Measurements from ENCODE around the gene CARD19. TPM values are rescaled to one million over a fixed set of nuclear protein-coding genes. Genes with fewer than 3 reads are reported as not detected.

Gene CARD19
- total RNA-seq, 1 donor from 2014 or later, result 35.8 TPM

GRCh38 chr9:93072383-93072795 lies 23.6 kb upstream of the CARD19 start:
- Mint-ChIP-seq H3K9me3 (ENCODE audit: unreplicated experiment) (no peaks in the 10 kb centered on the region), H3K4me1 (ENCODE audit: unreplicated experiment) (no peaks in the 10 kb centered on the region), H3K27me3 (ENCODE audit: unreplicated experiment) (peaks cover 9% of the 10 kb centered on the region), H3K36me3 (ENCODE audit: unreplicated experiment) (no peaks in the 10 kb centered on the region), H3K4me3 (ENCODE audit: unreplicated experiment) (no peak overlapping the region), H3K27ac (ENCODE audit: unreplicated experiment) (no peak overlapping the region)
- no peak for DNase-seq (ENCODE audit: extremely low spot score, unreplicated experiment)
- no peak for TF ChIP-seq CTCF (IDR thresholded peaks at IDR 0.05)

DNA sequence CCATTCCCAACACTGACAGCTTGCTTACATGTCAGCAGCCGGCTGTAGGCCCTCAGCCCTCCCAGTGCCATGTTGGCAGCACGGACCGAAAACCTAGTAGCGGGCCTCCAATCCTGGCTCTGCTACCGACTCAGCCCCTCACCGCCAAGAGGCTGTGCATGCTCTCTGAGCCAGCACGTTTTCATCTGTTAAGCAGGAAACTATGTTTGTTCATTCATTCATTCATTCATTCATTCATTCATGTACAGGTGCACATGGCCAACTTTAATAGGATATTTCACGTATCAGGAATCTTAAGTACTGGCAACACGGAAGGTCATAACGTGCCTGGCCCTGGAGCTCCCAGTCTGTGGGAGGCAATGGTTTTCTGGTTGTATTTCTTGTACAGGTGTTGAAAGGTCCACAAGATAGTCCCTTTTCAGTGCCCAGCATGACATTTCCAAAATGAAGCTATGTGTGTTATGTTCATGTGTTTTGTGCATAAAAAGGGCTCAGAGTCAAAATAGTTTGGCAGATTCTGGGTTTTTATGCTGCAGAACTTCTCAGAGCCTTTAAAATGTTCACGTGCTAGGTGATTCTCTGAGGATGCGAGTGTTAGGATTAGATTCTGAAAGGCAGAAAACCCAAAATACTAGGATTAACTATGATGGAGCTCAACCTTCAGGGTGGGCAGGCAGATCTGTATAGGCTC lies 19.8 kb upstream of the CARD19 start:
- Mint-ChIP-seq H3K4me3 (ENCODE audit: unreplicated experiment) (no peak overlapping the region), H3K36me3 (ENCODE audit: unreplicated experiment) (no peaks in the 10 kb centered on the region), H3K4me1 (ENCODE audit: unreplicated experiment) (no peaks in the 10 kb centered on the region), H3K9me3 (ENCODE audit: unreplicated experiment) (no peaks in the 10 kb centered on the region), H3K27ac (ENCODE audit: unreplicated experiment) (no peak overlapping the region), H3K27me3 (ENCODE audit: unreplicated experiment) (no peaks in the 10 kb centered on the region)
- no peak for TF ChIP-seq CTCF (IDR thresholded peaks at IDR 0.05)
- DNase-seq (ENCODE audit: extremely low spot score, unreplicated experiment), result no peak

DNA sequence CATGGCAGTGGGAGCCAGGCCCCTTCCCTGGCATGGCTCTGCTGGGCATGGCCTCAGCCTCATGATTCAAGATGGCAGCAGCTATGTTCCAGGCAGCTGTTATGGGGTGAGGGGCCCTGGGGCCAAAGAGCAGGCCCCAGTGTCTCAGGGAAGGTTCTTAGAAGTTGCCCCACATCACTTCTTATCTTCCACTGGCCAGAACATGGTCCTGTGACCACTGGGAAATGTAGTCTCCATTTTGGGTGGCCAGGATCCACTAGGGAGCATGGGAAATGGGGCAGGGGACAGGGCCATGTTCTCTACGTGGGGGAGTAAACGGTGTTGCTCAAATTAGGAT lies 19.3 kb upstream of the CARD19 start:
- Mint-ChIP-seq H3K27me3 (ENCODE audit: unreplicated experiment) (no peaks in the 10 kb centered on the region), H3K4me1 (ENCODE audit: unreplicated experiment) (no peaks in the 10 kb centered on the region), H3K36me3 (ENCODE audit: unreplicated experiment) (no peaks in the 10 kb centered on the region), H3K9me3 (ENCODE audit: unreplicated experiment) (no peaks in the 10 kb centered on the region), H3K27ac (ENCODE audit: unreplicated experiment) (no peak overlapping the region), H3K4me3 (ENCODE audit: unreplicated experiment) (no peak overlapping the region)
- TF ChIP-seq CTCF (IDR thresholded peaks at IDR 0.05), result no peak
- no peak for DNase-seq (ENCODE audit: extremely low spot score, unreplicated experiment)

DNA sequence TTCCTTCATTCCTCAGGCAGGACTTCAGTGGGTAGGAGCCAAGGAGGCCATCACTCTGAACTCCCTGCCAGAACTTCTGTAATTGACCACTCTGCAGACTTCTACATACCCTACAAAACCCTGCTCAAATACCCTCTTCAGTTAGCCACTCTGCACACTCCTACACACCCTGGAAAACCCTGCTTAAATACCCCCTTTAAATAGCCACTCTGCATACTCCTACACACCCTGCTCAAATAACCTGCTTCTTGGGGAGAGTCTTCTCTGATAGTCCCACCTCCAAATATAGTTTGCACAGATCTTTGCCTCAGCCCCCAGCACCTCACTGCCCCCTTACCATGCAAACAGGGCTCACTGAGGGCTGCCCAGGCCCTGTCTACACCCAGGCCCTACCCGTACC lies 18.6 kb upstream of the CARD19 start:
- Mint-ChIP-seq H3K27me3 (ENCODE audit: unreplicated experiment) (no peaks in the 10 kb centered on the region), H3K4me3 (ENCODE audit: unreplicated experiment) (no peak overlapping the region), H3K36me3 (ENCODE audit: unreplicated experiment) (no peaks in the 10 kb centered on the region), H3K9me3 (ENCODE audit: unreplicated experiment) (no peaks in the 10 kb centered on the region), H3K27ac (ENCODE audit: unreplicated experiment) (no peak overlapping the region), H3K4me1 (ENCODE audit: unreplicated experiment) (no peaks in the 10 kb centered on the region)
- no peak for TF ChIP-seq CTCF (IDR thresholded peaks at IDR 0.05)
- no peak for DNase-seq (ENCODE audit: extremely low spot score, unreplicated experiment)

DNA sequence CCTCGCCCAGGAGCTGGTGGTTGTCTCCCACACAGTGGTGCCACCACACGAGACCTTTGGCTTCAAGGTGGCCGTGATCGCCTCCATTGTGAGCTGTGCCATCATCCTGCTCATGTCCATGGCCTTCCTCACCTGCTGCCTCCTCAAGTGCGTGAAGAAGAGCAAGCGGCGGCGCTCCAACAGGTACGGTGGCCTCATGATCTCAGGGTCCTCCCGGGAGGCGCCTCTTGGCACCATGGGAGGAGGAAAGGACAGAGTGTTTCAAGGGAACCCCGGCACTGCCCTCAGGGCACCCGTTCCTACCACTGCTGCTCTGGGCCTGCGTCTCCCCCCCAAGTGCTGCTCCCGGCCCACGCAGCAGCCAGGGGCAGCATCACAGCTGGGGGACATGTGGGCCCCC lies 18.2 kb upstream of the CARD19 start:
- no peaks in the 10 kb centered on the region for H3K4me1 Mint-ChIP-seq (ENCODE audit: unreplicated experiment)
- no peaks in the 10 kb centered on the region for H3K36me3 Mint-ChIP-seq (ENCODE audit: unreplicated experiment)
- H3K9me3 Mint-ChIP-seq (ENCODE audit: unreplicated experiment), result no peaks in the 10 kb centered on the region
- TF ChIP-seq CTCF (IDR thresholded peaks at IDR 0.05), result no peak
- no peak overlapping the region for H3K4me3 Mint-ChIP-seq (ENCODE audit: unreplicated experiment)
- H3K27ac Mint-ChIP-seq (ENCODE audit: unreplicated experiment), result no peak overlapping the region
- DNase-seq (ENCODE audit: extremely low spot score, unreplicated experiment), result no peak
- no peaks in the 10 kb centered on the region for H3K27me3 Mint-ChIP-seq (ENCODE audit: unreplicated experiment)
